ENCODE measurements around the gene GRID1. TPM values are rescaled to one million over a fixed set of nuclear protein-coding genes. Genes with fewer than 3 reads are reported as not detected.

The GRID1 gene
- total and polyA plus RNA-seq, 9 of the 15 experiments (the other 6 are each of a cell fraction or from before 2014, with no cell fraction given): 0.01 to 7.2 (median 1.2) TPM

DNA sequence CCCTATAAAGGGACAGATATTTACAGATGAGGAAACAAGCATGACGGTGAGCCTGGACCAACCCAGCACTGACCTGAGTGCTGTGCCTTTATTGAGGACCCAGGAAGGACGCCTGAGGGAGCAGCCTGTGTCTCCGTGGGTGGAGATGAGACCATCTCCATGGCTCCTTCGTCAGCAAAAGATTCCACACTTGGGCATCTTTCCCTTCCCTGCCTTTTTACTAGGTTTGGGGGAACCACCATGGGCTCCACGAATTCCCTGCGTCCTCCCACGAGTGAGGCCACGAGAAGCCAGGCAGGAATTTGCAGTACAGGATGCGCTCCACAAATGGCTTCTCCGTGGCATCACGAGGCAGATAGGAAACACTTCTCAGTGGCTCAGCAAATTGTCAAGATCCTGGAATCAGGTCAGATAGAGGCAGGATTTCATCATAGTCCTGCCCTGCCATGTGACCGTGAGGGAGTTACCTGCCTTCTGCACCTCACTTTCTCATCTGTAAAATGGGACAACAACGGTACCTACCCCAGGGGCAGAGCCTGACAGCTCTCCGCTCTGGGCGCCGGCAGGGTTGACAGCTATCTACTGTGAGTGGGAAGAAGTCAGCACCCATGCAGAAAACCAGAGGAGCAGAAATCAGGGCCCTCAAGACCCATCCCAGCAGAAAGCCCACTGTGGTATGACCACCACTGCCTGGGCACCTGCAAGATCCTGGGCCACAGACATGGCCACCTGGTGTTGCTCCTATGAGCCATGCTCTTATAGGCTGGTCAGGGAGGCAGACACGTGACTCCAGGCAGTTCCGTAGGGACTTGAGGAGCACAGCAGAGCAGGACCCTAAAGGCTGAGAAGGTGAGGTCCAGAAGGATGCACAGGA is 80.1 kb downstream of the GRID1 start (continued):
- TF ChIP-seq, protein P1, sequence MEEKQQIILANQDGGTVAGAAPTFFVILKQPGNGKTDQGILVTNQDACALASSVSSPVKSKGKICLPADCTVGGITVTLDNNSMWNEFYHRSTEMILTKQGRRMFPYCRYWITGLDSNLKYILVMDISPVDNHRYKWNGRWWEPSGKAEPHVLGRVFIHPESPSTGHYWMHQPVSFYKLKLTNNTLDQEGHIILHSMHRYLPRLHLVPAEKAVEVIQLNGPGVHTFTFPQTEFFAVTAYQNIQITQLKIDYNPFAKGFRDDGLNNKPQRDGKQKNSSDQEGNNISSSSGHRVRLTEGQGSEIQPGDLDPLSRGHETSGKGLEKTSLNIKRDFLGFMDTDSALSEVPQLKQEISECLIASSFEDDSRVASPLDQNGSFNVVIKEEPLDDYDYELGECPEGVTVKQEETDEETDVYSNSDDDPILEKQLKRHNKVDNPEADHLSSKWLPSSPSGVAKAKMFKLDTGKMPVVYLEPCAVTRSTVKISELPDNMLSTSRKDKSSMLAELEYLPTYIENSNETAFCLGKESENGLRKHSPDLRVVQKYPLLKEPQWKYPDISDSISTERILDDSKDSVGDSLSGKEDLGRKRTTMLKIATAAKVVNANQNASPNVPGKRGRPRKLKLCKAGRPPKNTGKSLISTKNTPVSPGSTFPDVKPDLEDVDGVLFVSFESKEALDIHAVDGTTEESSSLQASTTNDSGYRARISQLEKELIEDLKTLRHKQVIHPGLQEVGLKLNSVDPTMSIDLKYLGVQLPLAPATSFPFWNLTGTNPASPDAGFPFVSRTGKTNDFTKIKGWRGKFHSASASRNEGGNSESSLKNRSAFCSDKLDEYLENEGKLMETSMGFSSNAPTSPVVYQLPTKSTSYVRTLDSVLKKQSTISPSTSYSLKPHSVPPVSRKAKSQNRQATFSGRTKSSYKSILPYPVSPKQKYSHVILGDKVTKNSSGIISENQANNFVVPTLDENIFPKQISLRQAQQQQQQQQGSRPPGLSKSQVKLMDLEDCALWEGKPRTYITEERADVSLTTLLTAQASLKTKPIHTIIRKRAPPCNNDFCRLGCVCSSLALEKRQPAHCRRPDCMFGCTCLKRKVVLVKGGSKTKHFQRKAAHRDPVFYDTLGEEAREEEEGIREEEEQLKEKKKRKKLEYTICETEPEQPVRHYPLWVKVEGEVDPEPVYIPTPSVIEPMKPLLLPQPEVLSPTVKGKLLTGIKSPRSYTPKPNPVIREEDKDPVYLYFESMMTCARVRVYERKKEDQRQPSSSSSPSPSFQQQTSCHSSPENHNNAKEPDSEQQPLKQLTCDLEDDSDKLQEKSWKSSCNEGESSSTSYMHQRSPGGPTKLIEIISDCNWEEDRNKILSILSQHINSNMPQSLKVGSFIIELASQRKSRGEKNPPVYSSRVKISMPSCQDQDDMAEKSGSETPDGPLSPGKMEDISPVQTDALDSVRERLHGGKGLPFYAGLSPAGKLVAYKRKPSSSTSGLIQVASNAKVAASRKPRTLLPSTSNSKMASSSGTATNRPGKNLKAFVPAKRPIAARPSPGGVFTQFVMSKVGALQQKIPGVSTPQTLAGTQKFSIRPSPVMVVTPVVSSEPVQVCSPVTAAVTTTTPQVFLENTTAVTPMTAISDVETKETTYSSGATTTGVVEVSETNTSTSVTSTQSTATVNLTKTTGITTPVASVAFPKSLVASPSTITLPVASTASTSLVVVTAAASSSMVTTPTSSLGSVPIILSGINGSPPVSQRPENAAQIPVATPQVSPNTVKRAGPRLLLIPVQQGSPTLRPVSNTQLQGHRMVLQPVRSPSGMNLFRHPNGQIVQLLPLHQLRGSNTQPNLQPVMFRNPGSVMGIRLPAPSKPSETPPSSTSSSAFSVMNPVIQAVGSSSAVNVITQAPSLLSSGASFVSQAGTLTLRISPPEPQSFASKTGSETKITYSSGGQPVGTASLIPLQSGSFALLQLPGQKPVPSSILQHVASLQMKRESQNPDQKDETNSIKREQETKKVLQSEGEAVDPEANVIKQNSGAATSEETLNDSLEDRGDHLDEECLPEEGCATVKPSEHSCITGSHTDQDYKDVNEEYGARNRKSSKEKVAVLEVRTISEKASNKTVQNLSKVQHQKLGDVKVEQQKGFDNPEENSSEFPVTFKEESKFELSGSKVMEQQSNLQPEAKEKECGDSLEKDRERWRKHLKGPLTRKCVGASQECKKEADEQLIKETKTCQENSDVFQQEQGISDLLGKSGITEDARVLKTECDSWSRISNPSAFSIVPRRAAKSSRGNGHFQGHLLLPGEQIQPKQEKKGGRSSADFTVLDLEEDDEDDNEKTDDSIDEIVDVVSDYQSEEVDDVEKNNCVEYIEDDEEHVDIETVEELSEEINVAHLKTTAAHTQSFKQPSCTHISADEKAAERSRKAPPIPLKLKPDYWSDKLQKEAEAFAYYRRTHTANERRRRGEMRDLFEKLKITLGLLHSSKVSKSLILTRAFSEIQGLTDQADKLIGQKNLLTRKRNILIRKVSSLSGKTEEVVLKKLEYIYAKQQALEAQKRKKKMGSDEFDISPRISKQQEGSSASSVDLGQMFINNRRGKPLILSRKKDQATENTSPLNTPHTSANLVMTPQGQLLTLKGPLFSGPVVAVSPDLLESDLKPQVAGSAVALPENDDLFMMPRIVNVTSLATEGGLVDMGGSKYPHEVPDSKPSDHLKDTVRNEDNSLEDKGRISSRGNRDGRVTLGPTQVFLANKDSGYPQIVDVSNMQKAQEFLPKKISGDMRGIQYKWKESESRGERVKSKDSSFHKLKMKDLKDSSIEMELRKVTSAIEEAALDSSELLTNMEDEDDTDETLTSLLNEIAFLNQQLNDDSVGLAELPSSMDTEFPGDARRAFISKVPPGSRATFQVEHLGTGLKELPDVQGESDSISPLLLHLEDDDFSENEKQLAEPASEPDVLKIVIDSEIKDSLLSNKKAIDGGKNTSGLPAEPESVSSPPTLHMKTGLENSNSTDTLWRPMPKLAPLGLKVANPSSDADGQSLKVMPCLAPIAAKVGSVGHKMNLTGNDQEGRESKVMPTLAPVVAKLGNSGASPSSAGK (IDR thresholded peaks at IDR 0.05): no peak
- TF ChIP-seq TCF3 (CRISPR knock-in tag; IDR thresholded peaks at IDR 0.05) (no peak), ZNF707 (CRISPR knock-in tag; conservative IDR thresholded peaks at IDR 0.05) (no peak), ZNF354B (CRISPR knock-in tag; IDR thresholded peaks at IDR 0.05) (no peak), MTF1 (CRISPR knock-in tag; IDR thresholded peaks at IDR 0.05; ENCODE audit: borderline replicate concordance) (no peak), ZNF253 (CRISPR knock-in tag; conservative IDR thresholded peaks at IDR 0.05) (no peak)
